Pancreas (tissue), 10 donors: ENCODE data around the gene NECTIN2. TPM values are rescaled to one million over a fixed set of nuclear protein-coding genes. Genes with fewer than 3 reads are reported as not detected.
A peak's percentile ranks its signal among the peaks of the same experiment; 100 is the strongest.

Experiments used
- ATAC-seq, 4 donors: fragments of 200-7000 bp; cut with Tn5 transposase; one replicate each; pipeline versions ENCODE4 v1.8.0 to v1.9.1; 2020; ENCODE audit warnings: mild to moderate bottlenecking in 4 of 4, moderate library complexity in 4 of 4
- DNase-seq, 6 donors: peaks; one replicate each; pipeline ENCODE4 v3.0.0-alpha.2; 2020
- FAIRE-seq: peaks from 2 replicates; lab custom pipeline; 2012; peaks lifted over from hg19 to GRCh38; lab: Jason Lieb, UNC
- H3K27ac ChIP-seq, 4 donors: fragments of 200-600 bp; sonication (generic); 1 replicate in 3 of 4; 2 replicates in 1 of 4; pipeline versions ENCODE4 v1.5.0 to v1.8.0; 2020
- H3K27me3 ChIP-seq, 4 donors: fragments of 200-600 bp; one replicate each; pipeline ENCODE4 v1.8.0; 2021
- H3K36me3 ChIP-seq, 3 donors: fragments of 200-600 bp; sonication (generic) in 1 of 3; one replicate each; pipeline versions ENCODE4 v1.5.0 to v1.8.0; 2020 to 2021
- H3K4me1 ChIP-seq, 3 donors: fragments of 200-600 bp; one replicate each; pipeline ENCODE4 v1.8.0; 2021
- H3K4me3 ChIP-seq, 4 donors: fragments of 200-600 bp; sonication (generic) in 2 of 4; one replicate each; pipeline versions ENCODE4 v1.5.0 to v1.8.0; 2020 to 2021
- H3K9me3 ChIP-seq, 4 donors: fragments of 200-600 bp; one replicate each; pipeline ENCODE4 v1.8.0; 2021
- WGBS, 2 donors: extraction: QIAGEN DNeasy Blood & Tissue Kit; methylation state at CpG; one replicate each; pipeline ENCODE4 v1.1.7; 2013; 5-methylcytosine and 5-hydroxymethylcytosine counted together
- intact Hi-C, 3 donors: fragments of 100-400 bp; cut with DNase I; formaldehyde crosslinking; loops; one replicate each; pipeline versions ENCODE4 v1.11.1 to v1.14.2; 2022
- polyA plus RNA-seq, 2 donors: library from polyadenylated mRNA; stranded (reverse); fragments of 200-250 nt; gene quantifications; one replicate each; pipeline ENCODE4 v1.2.3, GENCODE V29; 2013
- total RNA-seq, 6 donors: library from RNA; stranded (reverse); fragmentation: NEBNext Ultra II Directional in 4 of 6; extraction: Animal tissue kit (Norgen Biotek cat#: 25700) in 4 of 6; gene quantifications; one replicate each; pipeline versions ENCODE4 v1.2.1 to v1.2.4, GENCODE V29; 2021 to 2023
- TF ChIP-seq, protein P1 (sequence below), 4 donors: fragments of 200-600 bp; sonication (generic) in 3 of 4; IDR thresholded peaks; one replicate each; pipeline versions ENCODE4 v1.5.0 to v1.8.0; 2021; ENCODE audit warnings: antibody characterized with exemption in 4 of 4
- donor health status: healthy with polysubstance abuse.
- donor health status: DM: no; HTN: no; CAD: no; lungs with moderate emphysema.
- donor health status: DM: no; HTN: no; CAD: no.
- donor health status: control.
- donor health status: control.
- donor health status: Bipolar disorder and iron deficiency.
- donor health status: DM: yes; HTN: yes; CAD: no.
- donor health status: DM: no; HTN: no; CAD: no.
- donor health status: DM: no; HTN: no; CAD: no.
- donor health status: DM: yes; HTN: yes; CAD: no.

The NECTIN2 gene
- total and polyA plus RNA-seq, 8 donors, result 26.7 to 101 (median 52.7) TPM

DNA sequence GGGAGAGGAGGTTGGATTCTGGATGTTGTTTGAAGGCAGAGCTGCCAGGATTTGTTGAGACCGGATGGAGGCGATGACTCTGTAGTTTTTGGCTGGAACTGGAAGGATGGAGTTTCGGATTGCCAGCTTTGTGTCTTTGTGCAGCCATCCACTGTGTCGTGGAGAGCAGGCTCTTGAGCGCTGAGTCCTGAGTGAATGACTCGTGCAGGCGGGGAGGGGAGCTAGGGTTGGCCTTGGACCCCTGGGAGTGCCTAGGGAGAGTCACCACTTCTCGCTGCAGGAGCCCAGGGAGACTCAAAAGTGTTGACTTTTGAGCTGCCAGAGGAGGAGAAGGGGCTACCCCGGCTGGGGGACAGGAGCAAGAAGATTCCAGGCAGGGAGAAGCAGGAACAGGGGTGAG, 48.8 kb downstream of the NECTIN2 start:
- Histone ChIP-seq H3K9me3 (no peaks in the 10 kb centered on the region), H3K27me3 (no peaks in the 10 kb centered on the region), H3K4me1 (peaks cover 1 to 10% (median 5%) of the 10 kb centered on the region in 3 donors), H3K4me3 (no peak overlapping the region), H3K36me3 (peaks cover 0 to 12% (median 6%) of the 10 kb centered on the region in 3 donors), H3K27ac (no peak overlapping the region)
- ATAC-seq (no peak), DNase-seq (no peak), FAIRE-seq (no peak)
- TF ChIP-seq, protein P1, sequence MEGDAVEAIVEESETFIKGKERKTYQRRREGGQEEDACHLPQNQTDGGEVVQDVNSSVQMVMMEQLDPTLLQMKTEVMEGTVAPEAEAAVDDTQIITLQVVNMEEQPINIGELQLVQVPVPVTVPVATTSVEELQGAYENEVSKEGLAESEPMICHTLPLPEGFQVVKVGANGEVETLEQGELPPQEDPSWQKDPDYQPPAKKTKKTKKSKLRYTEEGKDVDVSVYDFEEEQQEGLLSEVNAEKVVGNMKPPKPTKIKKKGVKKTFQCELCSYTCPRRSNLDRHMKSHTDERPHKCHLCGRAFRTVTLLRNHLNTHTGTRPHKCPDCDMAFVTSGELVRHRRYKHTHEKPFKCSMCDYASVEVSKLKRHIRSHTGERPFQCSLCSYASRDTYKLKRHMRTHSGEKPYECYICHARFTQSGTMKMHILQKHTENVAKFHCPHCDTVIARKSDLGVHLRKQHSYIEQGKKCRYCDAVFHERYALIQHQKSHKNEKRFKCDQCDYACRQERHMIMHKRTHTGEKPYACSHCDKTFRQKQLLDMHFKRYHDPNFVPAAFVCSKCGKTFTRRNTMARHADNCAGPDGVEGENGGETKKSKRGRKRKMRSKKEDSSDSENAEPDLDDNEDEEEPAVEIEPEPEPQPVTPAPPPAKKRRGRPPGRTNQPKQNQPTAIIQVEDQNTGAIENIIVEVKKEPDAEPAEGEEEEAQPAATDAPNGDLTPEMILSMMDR (IDR thresholded peaks at IDR 0.05), result no peak
- 74 to 78% methylated on average over 9 of the region's 9 CpGs for WGBS, 2 donors
- intact Hi-C loops, result no loop called here

DNA sequence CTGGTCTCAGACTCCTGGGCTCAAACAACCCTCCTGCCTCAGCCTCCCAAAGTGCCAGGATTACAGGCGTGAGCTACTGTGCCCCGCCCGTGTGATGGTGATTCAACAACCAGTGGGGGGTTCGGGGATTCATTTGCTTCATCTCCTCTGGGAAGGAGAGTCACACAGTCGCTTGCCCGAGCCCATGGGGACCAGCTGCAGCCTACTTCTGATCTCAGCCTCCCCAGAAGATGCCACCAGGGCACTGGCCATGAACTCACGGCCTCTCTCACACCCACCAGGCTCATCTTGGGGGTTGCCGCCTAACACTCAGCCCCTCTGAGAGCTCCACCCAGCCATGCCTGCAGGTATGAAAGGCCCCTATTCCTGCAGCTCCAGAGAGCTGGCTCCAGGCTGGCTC, 51.7 kb downstream of the NECTIN2 start:
- no peaks in the 10 kb centered on the region for H3K27me3 ChIP-seq
- peaks cover 0 to 28% (median 6%) of the 10 kb centered on the region in 3 donors for H3K36me3 ChIP-seq
- TF ChIP-seq, protein P1 (IDR thresholded peaks at IDR 0.05), result no peak
- H3K9me3 ChIP-seq, result no peaks in the 10 kb centered on the region
- ATAC-seq (no peak), DNase-seq (no peak), FAIRE-seq (no peak)
- intact Hi-C loops, result no loop called here
- no peak overlapping the region for H3K27ac ChIP-seq
- H3K4me1 ChIP-seq, result no peaks in the 10 kb centered on the region
- WGBS, 2 donors, result 89 to 94% methylated on average over 8 of the region's 8 CpGs
- no peak overlapping the region for H3K4me3 ChIP-seq

DNA sequence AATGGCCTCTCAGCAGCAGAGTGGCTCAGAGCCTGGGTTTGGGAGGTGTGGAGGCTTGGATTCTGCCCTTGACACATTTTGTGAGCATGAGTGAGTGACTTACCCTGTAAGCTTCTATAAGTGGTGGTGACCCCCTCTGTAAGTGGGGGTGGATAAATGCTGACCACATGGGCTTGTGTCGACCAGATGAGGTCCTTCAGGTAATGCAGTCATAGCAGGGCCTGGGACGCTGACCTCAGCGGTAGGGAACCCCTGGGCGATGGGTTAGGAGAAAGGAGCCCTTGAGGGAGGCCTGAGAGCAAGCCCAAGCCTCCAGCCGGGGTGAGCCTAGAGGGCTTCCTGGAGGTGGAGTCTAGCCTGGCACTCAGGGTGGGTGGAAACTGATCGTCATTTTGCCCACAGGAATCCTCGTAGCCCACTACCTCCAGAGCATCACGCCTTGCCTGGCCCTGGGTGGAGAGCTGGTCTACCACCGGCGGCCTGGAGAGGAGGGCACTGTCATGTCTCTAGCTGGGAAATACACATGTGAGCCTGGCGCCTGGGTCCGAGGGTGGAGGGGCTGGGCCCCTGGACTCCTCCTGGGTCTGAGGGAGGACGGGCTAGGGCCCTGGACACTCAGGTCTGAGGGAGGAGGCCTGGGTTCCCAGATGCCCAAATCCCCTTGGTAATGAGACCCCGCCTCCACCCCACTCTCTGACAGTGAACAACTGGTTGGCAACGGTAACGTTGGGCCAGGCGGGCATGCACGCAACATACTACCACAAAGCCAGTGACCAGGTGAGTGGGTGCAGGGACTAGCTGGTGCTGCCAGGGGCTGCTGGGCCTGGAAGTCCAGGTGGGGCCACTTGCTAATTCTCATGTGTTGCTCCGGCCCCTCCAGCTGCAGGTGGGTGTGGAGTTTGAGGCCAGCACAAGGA, 54.5 kb downstream of the NECTIN2 start:
- peaks cover 4 to 10% (median 5%) of the 10 kb centered on the region in 3 donors for H3K4me1 ChIP-seq
- 91 to 95% methylated on average over 19 of the region's 19 CpGs for WGBS, 2 donors
- no peaks in the 10 kb centered on the region for H3K27me3 ChIP-seq
- no peaks in the 10 kb centered on the region for H3K9me3 ChIP-seq
- FAIRE-seq, result no peak
- DNase-seq, result peak in 1 of 6 donors; percentile 67
- ATAC-seq, result no peak
- intact Hi-C loops, result loop anchor here in 2 of 3 donors (5.0 to 10.0 kb wide), 2 partner anchors 52 to 154 kb away; no protein-coding TSS in a partner anchor
- no peak overlapping the region for H3K27ac ChIP-seq
- TF ChIP-seq, protein P1 (IDR thresholded peaks at IDR 0.05), result no peak
- peaks cover 0 to 21% (median 0%) of the 10 kb centered on the region in 3 donors for H3K36me3 ChIP-seq
- H3K4me3 ChIP-seq, result no peak overlapping the region

GRCh38 chr19:44903216-44903601, 57.1 kb downstream of the NECTIN2 start:
- ATAC-seq, result peak in 1 of 4 donors; percentile 3
- intact Hi-C loops, result loop anchor here in 2 of 3 donors (5.0 to 10.0 kb wide), 2 partner anchors 49 to 152 kb away; no protein-coding TSS in a partner anchor

More at GRCh38 chr19:44903216-44903601, 57.1 kb downstream of the NECTIN2 start:
- 68 to 77% methylated on average over 13 to 15 of the region's 15 CpGs for WGBS, 2 donors
- H3K4me1 ChIP-seq, result peaks cover 4 to 10% (median 5%) of the 10 kb centered on the region in 3 donors
- no peaks in the 10 kb centered on the region for H3K9me3 ChIP-seq
- no peak overlapping the region for H3K4me3 ChIP-seq
- FAIRE-seq, result no peak
- TF ChIP-seq, protein P1 (IDR thresholded peaks at IDR 0.05), result no peak
- no peak overlapping the region for H3K27ac ChIP-seq
- DNase-seq, result no peak
- peaks cover 0 to 16% (median 0%) of the 10 kb centered on the region in 3 donors for H3K36me3 ChIP-seq
- no peaks in the 10 kb centered on the region for H3K27me3 ChIP-seq
